T47D (cell line): Measurements from ENCODE around the gene SH3D21.

Source experiments
- DNase-seq, 2 experiments: peaks; one replicate each; pipeline versions ENCODE4 v3.0.0 to v3.0.0-alpha.2; 2011 to 2012; ENCODE audit warnings: low read depth in 1 of 2, low spot score in 1 of 2
- JUND ChIP-seq: IDR thresholded peaks from 2 replicates; pipeline ENCODE4 v1.6.1; 2012; ENCODE audit warnings: low read depth
- in situ Hi-C: cut with HindIII; loops from 2 replicates; pipeline ENCODE4 v1.10.0; 2016; ENCODE audit warnings: low sequenced_read_pairs, low pct_unique_long_range_greater_than_20kb

SH3D21 gene

GRCh38 chr1:36359911-36360550, 53.9 kb downstream of the SH3D21 start:
- in situ Hi-C loops, result no loop called here
- peak; percentile 38 to 71 for DNase-seq
- no peak for TF ChIP-seq JUND

- DNase-seq, result no peak
- no peak for TF ChIP-seq JUND
- in situ Hi-C loops, result no loop called here
Measured at GRCh38 chr1:36365381-36365780, 59.2 kb downstream of the SH3D21 start.

- in situ Hi-C loops, result no loop called here
- no peak for DNase-seq
- no peak for TF ChIP-seq JUND
Measured at GRCh38 chr1:36366091-36366661, 60.0 kb downstream of the SH3D21 start.

- DNase-seq, result no peak
- in situ Hi-C loops, result no loop called here
- TF ChIP-seq JUND, result no peak
Measured at GRCh38 chr1:36367066-36367465, 60.9 kb downstream of the SH3D21 start.

GRCh38 chr1:36367798-36368197, 61.6 kb downstream of the SH3D21 start:
- no peak for TF ChIP-seq JUND
- DNase-seq, result no peak
- in situ Hi-C loops, result no loop called here

DNA sequence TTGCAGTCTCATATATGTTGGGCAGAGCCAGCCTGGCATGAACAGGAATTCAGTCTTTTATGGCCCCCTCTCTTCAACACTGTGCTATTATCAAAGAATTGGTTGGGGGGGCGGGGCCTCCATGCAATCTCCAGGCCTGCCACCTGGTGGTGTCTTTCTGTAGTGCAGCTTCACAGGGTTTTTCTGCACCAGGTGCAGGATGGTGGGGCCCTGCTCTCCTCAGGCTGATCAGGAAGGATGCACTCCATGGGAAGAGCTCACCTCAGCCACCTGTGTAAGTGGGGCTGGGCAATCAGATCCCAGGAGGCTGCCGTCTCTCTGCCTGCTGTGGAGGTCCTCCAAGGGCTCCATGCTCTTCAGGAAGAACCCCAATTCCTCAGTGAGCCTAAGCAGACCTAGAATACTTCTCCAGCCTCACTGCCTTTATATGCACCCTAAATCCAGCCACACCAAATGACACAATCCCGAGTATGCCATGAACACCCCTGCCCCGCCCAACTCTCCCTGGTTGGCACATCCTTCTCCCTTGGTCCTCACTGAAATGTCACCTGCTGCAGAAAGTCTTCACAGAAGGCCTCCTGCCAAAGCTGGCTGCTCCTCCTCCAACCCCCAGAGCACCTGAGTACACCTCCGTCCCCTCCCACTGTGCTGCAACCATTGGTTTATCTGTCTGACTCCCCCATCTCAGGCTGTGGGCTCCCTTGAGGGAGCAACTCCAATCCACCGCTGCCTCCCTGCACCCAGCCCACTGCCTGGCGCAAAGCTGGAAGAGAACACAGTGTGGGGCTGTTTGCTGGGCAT, 63.1 kb downstream of the SH3D21 start:
- peak; percentile 62 to 69 for DNase-seq
- in situ Hi-C loops, result no loop called here
- no peak for TF ChIP-seq JUND
